Stimulated activated CD8-positive, alpha-beta memory T cell treated with anti-CD3 and anti-CD28 coated beads, Interleukin-15, amount 100 ng/mL, for 1 hour (primary cell): ENCODE data around the gene RICTOR.
"Not testable (repeated sequence)": the region's sequence is repeated elsewhere in the genome, so short reads cannot be mapped to it uniquely, and the experiment has no call there.

Experiments used
- DNase-seq: peaks from one replicate; pipeline ENCODE4 v3.0.0-alpha.2; 2020; ENCODE audit warnings: low read depth

The RICTOR gene

GRCh38 chr5:39006650-39007049, 67.5 kb downstream of the RICTOR start:
- DNase-seq = no peak

- DNase-seq = no peak
Observed at GRCh38 chr5:39005566-39006232, 68.5 kb downstream of the RICTOR start.

GRCh38 chr5:39001683-39002082, 72.5 kb downstream of the RICTOR start:
- DNase-seq = no peak

GRCh38 chr5:38999037-38999436, 75.2 kb downstream of the RICTOR start:
- no peak for DNase-seq

- no peak for DNase-seq
Observed at GRCh38 chr5:38997591-38997990, 76.6 kb downstream of the RICTOR start.

GRCh38 chr5:38996123-38996522, 78.1 kb downstream of the RICTOR start:
- DNase-seq = no peak

GRCh38 chr5:38994324-38994927, 79.8 kb downstream of the RICTOR start:
- DNase-seq = no peak

GRCh38 chr5:38989974-38990719, 84.1 kb downstream of the RICTOR start:
- DNase-seq = not testable (repeated sequence)

GRCh38 chr5:38985909-38986452, 88.2 kb downstream of the RICTOR start:
- no peak for DNase-seq

- no peak for DNase-seq
Observed at GRCh38 chr5:38979535-38979934, 94.7 kb downstream of the RICTOR start.

- no peak for DNase-seq
Observed at GRCh38 chr5:38978036-38978435, 96.2 kb downstream of the RICTOR start.

- DNase-seq = no peak
Observed at GRCh38 chr5:38968665-38969064, 105.5 kb downstream of the RICTOR start.

GRCh38 chr5:38961691-38962090, 112.5 kb downstream of the RICTOR start:
- no peak for DNase-seq

- no peak for DNase-seq
Observed at GRCh38 chr5:38953426-38954012, 120.7 kb downstream of the RICTOR start.

- DNase-seq = no peak
Observed at GRCh38 chr5:38948501-38948900, 125.7 kb downstream of the RICTOR start.

GRCh38 chr5:38944282-38944681, 129.9 kb downstream of the RICTOR start:
- no peak for DNase-seq

GRCh38 chr5:38941912-38942311, 132.3 kb downstream of the RICTOR start:
- no peak for DNase-seq

- DNase-seq = no peak
Observed at GRCh38 chr5:38940230-38940858, 133.9 kb downstream of the RICTOR start.

- no peak for DNase-seq
Observed at GRCh38 chr5:38938973-38939372, 135.2 kb downstream of the RICTOR start.

GRCh38 chr5:38938424-38938823, 135.8 kb downstream of the RICTOR start:
- no peak for DNase-seq

GRCh38 chr5:38936269-38936668, 137.9 kb downstream of the RICTOR start:
- DNase-seq = no peak

GRCh38 chr5:38935437-38935836, 138.8 kb downstream of the RICTOR start:
- DNase-seq = no peak
